Measurements from ENCODE around the gene SSMEM1.

GRCh38 chr7:130216025-130216424, 8.4 kb downstream of the SSMEM1 start:
- TF ChIP-seq EZH2 (IDR thresholded peaks at IDR 0.05; ENCODE audit: borderline replicate concordance, insufficient read depth, low read depth, low read length, poor library complexity, severe bottlenecking) (no peak), CTCF (IDR thresholded peaks at IDR 0.05) (no peak)

All from B cell (primary cell).